ENCODE data around the gene GRIN3B.

GRIN3B gene

GRCh38 chr19:1046836-1047695 lies 46.8 kb downstream of the GRIN3B start:
- DNase-seq: no peak

GRCh38 chr19:1047696-1048147 lies 47.5 kb downstream of the GRIN3B start:
- DNase-seq: no peak

- DNase-seq: no peak
Observed at GRCh38 chr19:1049106-1049505, 48.9 kb downstream of the GRIN3B start.

DNA sequence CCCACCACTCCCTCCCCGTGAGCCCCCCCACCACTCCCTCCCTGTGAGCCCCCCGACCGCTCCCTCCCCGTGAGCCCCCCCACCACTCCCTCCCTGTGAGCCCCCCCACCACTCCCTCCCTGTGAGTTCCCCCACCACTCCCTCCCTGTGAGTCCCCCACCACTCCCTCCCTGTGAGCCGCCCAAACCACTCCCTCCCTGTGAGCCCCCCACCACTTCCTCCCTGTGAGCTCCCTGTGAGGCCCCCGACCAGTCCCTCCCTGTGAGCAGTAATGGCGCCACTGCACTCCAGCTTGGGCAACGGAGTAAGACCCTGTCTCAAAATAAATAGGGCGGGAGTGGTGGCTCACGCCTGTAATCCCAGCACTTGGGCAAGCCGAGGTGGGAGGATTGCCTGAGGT lies 49.6 kb downstream of the GRIN3B start:
- DNase-seq: no peak

GRCh38 chr19:1050989-1051788 lies 51.0 kb downstream of the GRIN3B start:
- no peak for DNase-seq

DNA sequence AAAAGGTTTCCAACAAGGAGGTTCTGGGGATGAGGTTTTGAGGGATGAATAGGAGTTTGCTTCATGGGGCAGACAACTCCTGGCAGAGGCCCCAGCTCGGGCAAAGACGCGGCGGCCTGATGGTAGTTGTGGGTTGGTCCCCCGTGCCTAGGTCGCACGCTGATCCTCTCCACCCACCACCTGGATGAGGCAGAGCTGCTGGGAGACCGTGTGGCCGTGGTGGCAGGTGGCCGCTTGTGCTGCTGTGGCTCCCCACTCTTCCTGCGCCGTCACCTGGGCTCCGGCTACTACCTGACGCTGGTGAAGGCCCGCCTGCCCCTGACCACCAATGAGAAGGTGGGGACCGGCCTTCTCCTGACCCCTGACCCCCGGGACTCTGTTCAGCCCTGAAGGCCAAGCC lies 51.6 kb downstream of the GRIN3B start:
- DNase-seq: no peak

- DNase-seq: no peak
Observed at GRCh38 chr19:1052349-1052975, 52.2 kb downstream of the GRIN3B start.

DNA sequence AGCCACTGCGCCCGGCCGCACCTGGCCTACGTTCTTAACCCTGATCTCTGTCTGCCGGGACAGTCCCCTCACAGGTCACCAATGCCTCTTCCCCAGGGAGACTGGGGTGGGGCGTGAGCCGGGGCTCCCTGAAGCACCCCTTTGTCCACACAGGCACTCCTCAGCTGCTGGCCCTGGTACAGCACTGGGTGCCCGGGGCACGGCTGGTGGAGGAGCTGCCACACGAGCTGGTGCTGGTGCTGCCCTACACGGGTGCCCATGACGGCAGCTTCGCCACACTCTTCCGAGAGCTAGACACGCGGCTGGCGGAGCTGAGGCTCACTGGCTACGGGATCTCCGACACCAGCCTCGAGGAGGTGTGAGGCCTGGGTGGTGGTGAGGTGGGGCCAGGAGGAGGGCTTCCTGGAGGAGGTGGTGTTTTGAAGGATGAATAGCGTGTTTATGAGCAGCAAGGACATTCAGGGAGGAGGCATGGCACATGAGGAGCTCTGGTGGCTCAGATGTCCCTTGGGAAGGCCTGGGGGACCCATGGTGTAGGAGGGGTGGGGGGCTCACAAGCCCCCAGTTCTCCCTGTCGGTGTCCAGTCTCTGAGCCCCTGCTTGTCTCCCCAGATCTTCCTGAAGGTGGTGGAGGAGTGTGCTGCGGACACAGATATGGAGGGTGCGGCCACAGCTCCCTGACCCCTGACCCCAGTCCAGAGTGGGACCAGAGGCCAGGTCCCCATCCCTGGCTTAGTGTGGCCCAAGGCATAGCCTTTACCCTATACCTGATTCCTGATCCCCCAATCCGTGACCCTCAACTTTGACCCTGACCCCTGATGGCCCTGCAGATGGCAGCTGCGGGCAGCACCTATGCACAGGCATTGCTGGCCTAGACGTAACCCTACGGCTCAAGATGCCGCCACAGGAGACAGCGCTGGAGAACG lies 53.2 kb downstream of the GRIN3B start:
- DNase-seq: no peak

DNA sequence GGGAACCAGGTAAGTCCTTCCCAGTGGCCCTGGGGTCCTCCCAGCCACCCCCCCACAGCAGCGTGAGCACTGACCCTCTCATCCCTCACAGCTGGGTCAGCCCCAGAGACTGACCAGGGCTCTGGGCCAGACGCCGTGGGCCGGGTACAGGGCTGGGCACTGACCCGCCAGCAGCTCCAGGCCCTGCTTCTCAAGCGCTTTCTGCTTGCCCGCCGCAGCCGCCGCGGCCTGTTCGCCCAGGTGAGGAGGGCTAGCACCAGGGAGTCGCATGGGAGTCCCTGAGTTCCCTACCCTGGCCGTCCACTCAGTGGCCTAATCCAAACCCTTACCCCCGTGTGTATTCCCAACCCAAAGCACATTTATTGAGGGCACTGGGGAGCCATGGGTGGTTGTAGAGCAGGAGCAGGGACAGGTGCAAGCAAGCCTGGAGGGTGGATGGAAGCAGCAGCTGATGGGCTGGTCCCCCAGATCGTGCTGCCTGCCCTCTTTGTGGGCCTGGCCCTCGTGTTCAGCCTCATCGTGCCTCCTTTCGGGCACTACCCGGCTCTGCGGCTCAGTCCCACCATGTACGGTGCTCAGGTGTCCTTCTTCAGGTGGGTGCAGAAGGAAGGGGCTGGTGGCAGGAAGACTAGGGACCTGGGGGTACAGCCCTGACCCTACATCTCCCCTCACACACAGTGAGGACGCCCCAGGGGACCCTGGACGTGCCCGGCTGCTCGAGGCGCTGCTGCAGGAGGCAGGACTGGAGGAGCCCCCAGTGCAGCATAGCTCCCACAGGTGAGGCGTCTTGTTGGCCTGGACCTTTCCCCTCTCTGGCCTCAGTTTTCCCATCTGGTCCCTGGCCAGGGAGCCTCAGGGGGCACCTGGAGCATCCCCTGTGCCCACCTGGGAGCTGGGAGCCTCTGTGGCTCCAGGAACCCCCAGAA lies 54.1 kb downstream of the GRIN3B start:
- no peak for DNase-seq

GRCh38 chr19:1055028-1055425 lies 54.8 kb downstream of the GRIN3B start:
- DNase-seq: no peak

GRCh38 chr19:1055886-1056620 lies 55.8 kb downstream of the GRIN3B start:
- no peak for DNase-seq

DNA sequence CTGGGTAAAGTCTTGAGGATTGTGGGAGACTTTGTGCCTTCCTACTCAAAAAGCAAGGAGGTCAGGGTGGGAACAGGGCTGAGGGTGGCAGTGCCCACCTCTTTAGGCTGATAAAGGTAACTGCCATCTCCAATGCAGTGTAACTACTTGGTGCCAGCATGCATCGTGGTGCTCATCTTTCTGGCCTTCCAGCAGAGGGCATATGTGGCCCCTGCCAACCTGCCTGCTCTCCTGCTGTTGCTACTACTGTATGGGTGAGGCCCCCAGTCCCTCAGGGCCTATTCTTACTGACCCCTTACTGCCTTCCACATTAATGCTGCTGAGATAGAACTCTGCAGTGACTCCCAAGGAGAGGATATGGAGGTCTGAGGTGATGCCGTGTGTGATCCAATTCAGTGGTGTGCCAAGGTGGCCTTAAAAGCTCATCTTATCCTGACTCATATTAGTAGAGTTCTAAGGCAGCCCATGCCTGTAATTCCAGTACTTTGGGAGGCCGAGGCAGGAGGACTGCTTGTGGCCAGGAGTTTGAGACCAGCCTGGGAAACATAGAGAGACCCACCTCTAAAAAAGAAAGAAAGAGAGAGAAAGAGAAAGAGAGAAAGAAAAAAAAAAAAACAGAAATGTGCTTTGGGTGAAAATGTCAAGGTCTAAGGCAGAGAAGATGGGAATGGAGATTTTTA lies 57.1 kb downstream of the GRIN3B start:
- DNase-seq: peak; percentile 45 to 47

DNA sequence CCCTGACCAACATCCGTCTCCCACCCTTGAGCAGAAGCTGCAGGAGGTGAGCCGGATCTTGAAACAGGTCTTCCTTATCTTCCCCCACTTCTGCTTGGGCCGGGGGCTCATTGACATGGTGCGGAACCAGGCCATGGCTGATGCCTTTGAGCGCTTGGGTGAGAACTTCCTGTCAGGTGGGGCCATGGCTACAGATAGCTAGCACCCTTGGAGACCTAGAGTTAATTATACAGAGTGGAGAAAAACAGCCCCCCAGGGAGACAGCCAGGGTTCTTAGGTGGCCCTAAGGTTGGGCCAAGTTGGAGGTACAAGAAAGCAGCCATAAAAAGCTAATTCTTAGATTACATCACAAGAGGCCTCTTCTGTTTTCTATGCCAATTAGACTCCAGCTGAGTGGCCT lies 57.9 kb downstream of the GRIN3B start:
- no peak for DNase-seq

Data from activated CD4-positive, alpha-beta T cell treated with anti-CD3 and anti-CD28 coated beads, Interleukin-2, amount 50 U/mL, for 4 hours (primary cell).